AG08396 (cell line): ENCODE data around the gene SETDB2.

Source experiments
- DNase-seq: peaks from one replicate; pipeline ENCODE4 v3.0.0; 2012; ENCODE audit warnings: low spot score, mixed read lengths

The SETDB2 gene

GRCh38 chr13:49443704-49444523, at the start of gene SETDB2, which contains the start of gene CAB39L:
Gene SETDB2, plus strand, starts transcription at chr13:49444274. Its CDS starts 7,620 bp downstream, at chr13:49451894.
Gene CAB39L, minus strand, starts transcription at chr13:49444064. Its CDS starts 61,154 bp downstream, at chr13:49382910.
- peak; percentile 93 for DNase-seq

GRCh38 chr13:49395451-49395865, 48.6 kb upstream of the SETDB2 start:
- DNase-seq: no peak

DNA sequence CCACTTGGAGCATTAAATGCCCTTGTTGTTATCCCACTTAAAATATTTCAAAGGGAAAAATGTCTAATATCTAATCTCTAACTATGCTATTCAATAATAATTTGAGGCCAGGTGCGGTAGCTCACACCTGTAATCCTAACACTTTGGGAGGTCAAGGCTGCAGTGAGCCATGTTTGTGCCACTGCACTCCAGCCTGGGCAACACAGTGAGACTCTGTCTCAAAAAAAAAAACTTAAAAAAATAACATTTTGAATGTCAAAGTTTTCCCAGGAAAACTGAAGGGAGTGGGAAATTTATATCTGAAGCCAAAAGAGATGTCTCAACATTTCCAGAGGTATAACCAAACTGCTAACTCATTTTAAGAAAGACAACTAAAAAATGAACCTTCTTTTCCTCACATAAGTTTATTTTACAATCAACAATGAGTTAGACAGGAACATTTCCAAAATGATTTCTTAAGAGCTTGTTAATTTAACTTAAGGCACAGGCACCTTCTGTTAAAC, 48.1 kb upstream of the SETDB2 start:
- DNase-seq: no peak

- DNase-seq: no peak
Measured at GRCh38 chr13:49399801-49400472, 44.1 kb upstream of the SETDB2 start.

- peak; percentile 40 for DNase-seq
Measured at GRCh38 chr13:49400755-49401659, 43.1 kb upstream of the SETDB2 start.

DNA sequence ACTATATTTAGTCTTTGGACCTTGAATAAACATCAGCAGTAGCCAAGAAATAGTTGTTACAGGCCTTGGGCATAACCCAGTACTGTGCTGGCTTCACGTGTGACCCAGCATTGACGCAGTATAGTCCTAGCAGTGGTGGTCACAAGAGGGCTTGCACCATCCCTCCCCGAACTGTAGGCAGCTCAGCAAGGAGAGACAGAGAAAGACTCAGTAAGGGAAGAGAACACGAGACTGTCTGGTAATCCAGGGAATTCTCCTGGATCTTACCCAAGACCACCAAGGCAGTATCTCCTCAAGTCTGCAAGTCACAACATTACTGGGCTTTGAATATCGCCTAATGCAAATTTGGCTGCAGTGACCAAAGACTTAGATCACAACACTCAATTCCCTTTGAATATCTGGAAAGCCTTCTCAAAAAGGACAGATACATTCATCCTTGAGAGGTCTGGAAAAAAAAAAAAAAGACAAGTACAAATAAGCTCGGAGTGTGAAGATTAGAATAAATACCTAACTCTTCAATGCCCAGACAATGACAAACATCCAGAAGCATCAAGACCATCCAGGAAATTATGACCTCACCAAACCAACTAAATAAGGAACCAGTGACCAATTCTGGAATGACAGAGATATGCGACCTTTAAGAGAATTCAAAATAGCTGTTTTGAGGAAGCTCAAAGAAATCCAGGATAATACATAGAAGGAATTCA, 39.9 kb upstream of the SETDB2 start:
- DNase-seq: no peak

- DNase-seq: no peak
Measured at GRCh38 chr13:49404703-49405020, 39.4 kb upstream of the SETDB2 start.

DNA sequence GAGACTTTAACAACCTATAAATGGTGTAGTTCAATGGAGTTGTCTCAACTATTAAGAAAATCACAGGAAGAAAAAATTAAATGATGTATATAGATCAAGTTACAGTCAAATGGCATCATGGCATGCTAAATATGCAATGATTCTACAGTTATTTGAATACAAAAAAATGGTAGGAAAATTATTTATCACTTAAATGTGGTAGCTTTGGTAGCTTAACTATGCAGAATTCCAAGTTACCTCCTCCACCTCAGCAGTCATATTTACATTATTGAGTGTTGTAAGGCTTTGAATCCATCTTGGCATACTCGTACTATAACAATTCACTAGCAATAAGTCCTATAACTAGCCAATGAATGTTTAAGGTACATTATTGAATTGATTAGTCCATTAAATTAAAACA, 37.0 kb upstream of the SETDB2 start:
- no peak for DNase-seq

GRCh38 chr13:49407936-49408335, 36.1 kb upstream of the SETDB2 start:
- no peak for DNase-seq

DNA sequence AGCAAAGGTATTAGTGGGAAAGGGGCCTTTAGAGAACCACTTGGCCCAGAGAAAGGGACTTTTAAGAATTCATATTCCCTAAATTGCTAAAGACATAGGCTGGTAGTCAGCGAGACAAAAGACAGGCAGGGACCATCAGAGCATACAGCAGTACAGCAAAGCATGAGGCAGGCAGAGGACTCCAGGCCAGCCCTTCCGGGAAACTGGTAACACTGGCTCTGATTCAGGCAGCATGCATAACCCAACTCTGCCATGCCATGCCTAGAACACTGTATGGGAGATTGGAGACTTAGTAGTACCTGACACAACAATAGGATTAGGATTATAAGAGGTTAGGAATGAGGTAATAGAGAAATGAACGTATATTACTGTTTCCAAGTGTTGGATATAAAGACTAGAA, 35.1 kb upstream of the SETDB2 start:
- no peak for DNase-seq

GRCh38 chr13:49410006-49410405, 34.1 kb upstream of the SETDB2 start:
- DNase-seq: no peak

DNA sequence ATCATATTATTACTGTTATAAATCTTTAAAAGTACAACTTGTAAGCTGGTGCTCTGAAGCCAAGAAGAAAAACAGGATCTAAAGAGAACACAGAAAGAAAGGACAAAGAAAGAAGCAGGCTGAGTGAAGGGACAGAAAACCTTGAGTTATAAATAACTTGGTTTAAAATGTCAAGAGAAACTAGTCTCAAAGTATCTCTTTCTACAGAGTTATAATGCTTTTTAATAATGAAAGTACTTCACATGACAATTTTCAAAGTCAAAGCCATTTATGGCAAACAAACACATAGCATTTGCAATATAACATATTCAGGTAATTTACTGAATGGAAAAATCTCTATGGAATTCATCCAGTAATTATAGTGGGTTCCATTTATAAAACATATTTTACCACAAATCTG, 33.6 kb upstream of the SETDB2 start:
- no peak for DNase-seq

DNA sequence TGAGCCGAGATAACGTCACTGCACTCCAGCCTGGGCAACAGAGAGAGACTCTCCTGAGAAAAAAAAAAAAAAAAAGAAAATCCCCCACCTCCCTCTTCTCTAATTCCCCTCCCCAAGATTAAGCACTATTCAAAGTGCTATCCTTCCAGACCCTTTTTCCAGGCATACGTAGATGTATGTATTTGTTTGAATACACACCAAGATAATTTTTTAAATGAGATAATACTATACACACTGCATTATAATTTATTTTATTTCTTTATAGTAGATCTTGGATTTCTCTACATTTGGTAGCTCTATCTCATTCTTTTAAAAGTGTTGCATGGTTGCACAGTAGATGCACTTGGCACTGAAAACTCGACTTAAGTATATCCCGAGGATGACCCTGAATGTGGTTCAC, 32.7 kb upstream of the SETDB2 start:
- no peak for DNase-seq

- DNase-seq: no peak
Measured at GRCh38 chr13:49412749-49413148, 31.3 kb upstream of the SETDB2 start.

DNA sequence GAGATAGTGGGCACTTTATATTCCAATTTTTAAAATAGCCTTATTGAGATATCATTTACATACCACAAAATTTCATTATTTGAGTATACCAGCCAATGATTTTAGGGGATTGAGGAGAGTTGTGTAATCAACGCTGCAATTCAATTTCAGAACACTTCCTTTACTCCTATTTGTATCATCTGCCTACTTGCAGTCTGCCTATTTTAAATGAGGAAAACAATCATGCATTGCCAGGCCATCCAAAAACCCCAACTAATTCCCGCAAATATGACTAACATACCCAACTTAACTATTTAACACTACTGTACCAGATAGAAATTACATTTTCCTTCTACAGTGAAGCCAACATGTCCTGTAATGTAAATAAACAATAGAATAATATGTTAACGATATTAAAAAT, 26.9 kb upstream of the SETDB2 start:
- DNase-seq: no peak

DNA sequence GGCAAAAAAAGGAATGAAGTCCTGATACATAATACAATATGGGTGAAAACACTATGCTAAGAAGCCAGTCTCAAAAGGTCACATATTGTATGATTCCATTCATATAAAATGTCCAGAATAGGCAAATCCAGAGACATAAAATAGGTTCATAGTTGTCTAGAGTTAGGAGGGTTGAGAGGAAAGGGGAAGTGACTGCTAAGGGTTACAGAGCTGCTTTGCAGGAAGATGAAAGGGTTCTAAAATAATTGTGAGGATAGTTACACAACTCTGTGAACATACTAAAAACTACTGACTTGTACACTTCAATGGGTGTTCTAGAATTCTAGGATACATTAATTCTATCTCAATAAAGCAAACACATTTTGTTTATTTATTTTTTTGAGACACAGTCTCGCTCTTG, 25.9 kb upstream of the SETDB2 start:
- DNase-seq: no peak

DNA sequence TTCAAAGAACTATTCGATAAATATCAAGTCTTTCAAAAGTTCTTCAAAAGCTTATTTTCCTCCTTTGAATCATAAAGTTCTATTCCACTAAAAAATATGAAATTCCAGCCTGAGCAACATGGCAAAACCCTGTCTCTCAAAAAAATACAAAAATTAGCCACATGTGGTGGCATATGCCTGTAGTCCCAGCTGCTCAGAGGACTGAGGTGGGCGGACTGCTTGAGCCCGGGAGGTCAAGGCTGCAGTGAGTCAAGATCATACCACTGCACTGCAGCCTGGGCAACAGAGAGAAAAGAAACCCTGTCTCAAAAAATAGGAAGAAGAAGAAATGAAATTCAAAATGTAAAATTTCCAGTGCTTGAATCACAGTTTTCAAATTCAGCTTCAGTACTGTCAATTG, 24.8 kb upstream of the SETDB2 start:
- DNase-seq: no peak

- DNase-seq: no peak
Measured at GRCh38 chr13:49421391-49421790, 22.7 kb upstream of the SETDB2 start.

GRCh38 chr13:49424011-49424560, 20.0 kb upstream of the SETDB2 start:
- DNase-seq: no peak

DNA sequence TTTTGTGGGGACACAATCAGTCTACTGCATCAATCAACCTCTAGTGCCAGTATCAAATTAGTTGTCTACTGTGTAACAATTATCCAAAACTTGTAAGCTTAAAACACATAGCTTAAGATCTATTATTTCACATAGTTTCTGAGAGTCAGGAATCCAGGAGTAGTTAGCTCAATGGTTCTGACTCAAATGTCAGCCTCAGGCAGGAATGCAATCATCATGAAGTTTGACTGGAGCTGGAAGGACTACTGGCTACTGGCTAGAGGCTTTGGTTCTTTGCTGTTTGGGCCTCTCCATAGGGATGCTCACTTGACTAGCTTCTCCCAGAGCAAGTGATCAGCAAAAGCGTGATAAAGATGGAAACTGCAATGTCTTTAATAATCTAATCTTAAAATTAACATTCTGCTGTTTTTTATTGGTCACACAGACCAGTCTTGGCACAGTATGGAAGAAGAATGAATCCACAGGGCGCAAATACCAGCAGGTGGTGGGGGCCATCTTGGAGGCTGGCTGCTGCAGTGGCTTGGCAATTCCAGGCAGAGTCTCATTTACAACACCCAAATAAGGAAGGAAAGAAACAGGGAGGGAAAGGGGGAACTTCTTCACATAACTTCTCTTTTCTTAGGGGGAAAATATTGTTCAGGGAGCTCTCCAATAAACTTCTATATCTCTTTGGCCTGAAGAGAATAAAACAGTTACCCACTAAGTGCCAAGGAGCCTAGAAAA, 15.9 kb upstream of the SETDB2 start:
- DNase-seq: no peak

DNA sequence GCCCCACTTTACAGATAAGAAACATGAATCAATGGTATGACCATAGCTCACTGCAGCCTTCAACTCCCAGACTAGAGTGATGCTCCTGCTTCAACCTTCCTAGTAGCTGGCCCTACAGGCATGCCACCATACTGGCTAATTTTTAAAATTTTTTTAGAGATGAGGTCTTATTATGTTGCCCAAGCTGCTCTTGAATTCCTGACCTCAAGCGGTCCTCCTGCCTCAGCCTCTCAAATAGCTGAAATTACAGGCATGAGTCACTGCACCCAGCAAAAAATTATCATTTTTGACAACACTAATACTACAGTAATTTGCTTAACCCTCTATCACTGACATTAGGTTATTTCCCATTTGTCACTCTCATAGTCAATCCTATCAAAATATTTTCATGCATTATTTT, 15.0 kb upstream of the SETDB2 start:
- no peak for DNase-seq
